GM19455 (cell line): ENCODE data around the gene SLC25A38.

Source experiments
- ATAC-seq: cut with Tn5 transposase; IDR thresholded peaks from one replicate; pipeline ENCODE4 v1.9.1; 2021; ENCODE audit not compliant: unreplicated experiment

The SLC25A38 gene

GRCh38 chr3:39376959-39377634 is 6.1 kb upstream of the SLC25A38 start:
- no peak for ATAC-seq

GRCh38 chr3:39378088-39378487 is 5.1 kb upstream of the SLC25A38 start:
- ATAC-seq = no peak

- no peak for ATAC-seq
These were observed 4.0 kb upstream of the SLC25A38 start for GRCh38 chr3:39378957-39379777.

GRCh38 chr3:39379778-39380155 is 3.4 kb upstream of the SLC25A38 start:
- no peak for ATAC-seq

GRCh38 chr3:39381432-39381831 is 1.7 kb upstream of the SLC25A38 start:
- ATAC-seq = no peak

GRCh38 chr3:39383881-39384664 is 903 bp downstream of the SLC25A38 start:
- peak; percentile 72 for ATAC-seq

GRCh38 chr3:39384665-39385000 is 1.5 kb downstream of the SLC25A38 start:
- ATAC-seq = no peak

GRCh38 chr3:39385456-39386090 is 2.4 kb downstream of the SLC25A38 start:
- no peak for ATAC-seq

- no peak for ATAC-seq
These were observed 3.1 kb downstream of the SLC25A38 start for GRCh38 chr3:39386318-39386717.

GRCh38 chr3:39387411-39387975 is 4.3 kb downstream of the SLC25A38 start:
- ATAC-seq = no peak

GRCh38 chr3:39388153-39388552 is 5.0 kb downstream of the SLC25A38 start:
- ATAC-seq = no peak

GRCh38 chr3:39388741-39389248 is 5.6 kb downstream of the SLC25A38 start:
- peak; percentile 74 for ATAC-seq

GRCh38 chr3:39390181-39390580 is 7.0 kb downstream of the SLC25A38 start:
- no peak for ATAC-seq

GRCh38 chr3:39396690-39397089 is 13.5 kb downstream of the SLC25A38 start:
- ATAC-seq = no peak

- ATAC-seq = no peak
These were observed 15.5 kb downstream of the SLC25A38 start for GRCh38 chr3:39398700-39399099.

- no peak for ATAC-seq
These were observed 18.8 kb downstream of the SLC25A38 start for GRCh38 chr3:39401983-39402382.

GRCh38 chr3:39404943-39405686 is 21.9 kb downstream of the SLC25A38 start:
- ATAC-seq = no peak

- ATAC-seq = no peak
These were observed 22.7 kb downstream of the SLC25A38 start for GRCh38 chr3:39405687-39406367.
